GM21367 (cell line): ENCODE results near the gene NEK5.
"Not testable (repeated sequence)": the region's sequence is repeated elsewhere in the genome, so short reads cannot be mapped to it uniquely, and the experiment has no call there.

Source experiments
- ATAC-seq: cut with Tn5 transposase; IDR thresholded peaks from one replicate; pipeline ENCODE4 v1.9.1; 2021; ENCODE audit not compliant: unreplicated experiment

Gene NEK5, protein sequence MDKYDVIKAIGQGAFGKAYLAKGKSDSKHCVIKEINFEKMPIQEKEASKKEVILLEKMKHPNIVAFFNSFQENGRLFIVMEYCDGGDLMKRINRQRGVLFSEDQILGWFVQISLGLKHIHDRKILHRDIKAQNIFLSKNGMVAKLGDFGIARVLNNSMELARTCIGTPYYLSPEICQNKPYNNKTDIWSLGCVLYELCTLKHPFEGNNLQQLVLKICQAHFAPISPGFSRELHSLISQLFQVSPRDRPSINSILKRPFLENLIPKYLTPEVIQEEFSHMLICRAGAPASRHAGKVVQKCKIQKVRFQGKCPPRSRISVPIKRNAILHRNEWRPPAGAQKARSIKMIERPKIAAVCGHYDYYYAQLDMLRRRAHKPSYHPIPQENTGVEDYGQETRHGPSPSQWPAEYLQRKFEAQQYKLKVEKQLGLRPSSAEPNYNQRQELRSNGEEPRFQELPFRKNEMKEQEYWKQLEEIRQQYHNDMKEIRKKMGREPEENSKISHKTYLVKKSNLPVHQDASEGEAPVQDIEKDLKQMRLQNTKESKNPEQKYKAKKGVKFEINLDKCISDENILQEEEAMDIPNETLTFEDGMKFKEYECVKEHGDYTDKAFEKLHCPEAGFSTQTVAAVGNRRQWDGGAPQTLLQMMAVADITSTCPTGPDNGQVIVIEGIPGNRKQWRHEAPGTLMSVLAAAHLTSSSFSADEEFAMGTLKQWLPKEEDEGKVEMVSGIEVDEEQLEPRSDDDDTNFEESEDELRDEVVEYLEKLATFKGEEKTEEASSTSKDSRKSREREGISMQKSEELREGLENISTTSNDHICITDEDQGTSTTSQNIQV

DNA sequence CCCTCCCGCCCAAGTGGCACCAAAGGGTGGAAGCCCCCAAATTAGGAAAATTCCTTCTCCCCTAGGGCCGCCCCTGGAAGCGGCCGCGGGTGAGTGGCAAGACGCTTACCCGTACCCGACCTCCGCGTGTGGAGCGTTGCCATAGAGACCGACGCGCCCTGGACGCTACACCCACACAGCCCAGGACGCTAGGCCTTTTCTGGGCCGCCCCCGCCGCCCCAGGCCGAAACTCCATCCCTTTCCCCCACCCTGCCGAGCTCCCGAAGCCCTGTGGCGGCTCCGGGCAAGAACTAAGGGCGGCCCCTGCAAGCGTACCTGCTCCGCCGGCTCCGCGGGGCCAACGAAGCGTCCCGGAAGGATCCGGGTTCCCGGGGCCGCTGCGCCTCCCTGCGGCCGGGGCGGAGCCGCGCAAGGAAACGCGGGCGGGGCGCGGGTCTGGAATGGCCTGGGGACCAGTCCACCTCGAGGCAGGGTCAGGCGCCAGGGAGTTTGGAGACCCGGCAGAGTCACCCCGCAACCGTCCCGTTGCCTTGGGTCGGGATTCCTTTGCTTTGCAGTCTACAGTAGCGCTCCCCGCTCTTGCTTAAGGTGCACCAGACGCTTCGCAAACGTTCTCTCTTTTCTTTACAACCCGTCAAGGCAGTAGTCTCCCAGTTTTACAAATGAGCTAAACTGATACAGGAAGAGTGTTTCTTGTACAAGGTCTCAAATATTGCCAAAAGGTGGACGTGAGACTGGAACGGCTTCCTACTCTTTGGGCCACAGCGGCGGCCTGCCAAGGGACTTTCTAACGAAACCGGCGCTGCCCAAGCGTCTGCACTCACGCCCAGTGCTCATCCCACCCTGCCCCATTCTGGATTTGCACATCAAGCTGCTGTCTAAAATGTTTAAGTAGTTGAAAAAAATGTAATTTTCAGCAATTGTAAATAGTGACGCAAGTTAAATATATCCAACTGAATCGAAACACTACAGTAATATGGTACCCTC lies at the start of gene NEK5:
Gene NEK5 (minus strand): TSS at position 360 of the 987 bp plus-strand sequence. CDS start 1,591 bp downstream, outside the sequence.
- peak; percentile 67 for ATAC-seq

DNA sequence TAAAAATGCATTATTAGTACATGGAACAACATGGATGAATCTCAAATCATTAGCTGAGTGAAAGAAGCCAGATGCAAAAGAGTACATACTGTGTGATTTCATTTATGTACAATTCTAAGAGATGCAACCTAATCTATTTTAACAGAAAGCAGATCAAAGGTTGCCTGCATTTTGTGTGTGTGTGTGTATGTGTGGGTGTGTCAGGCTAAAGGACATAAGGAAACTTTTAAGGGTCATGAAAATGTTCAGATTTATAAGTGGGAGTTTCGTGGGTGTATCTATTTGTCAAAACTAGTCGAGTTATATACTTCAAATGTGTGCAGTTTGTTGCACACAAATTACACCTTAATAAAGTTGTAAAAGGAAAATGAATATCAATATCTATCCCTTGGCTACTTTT lies 48.4 kb upstream of the NEK5 start:
- no peak for ATAC-seq

DNA sequence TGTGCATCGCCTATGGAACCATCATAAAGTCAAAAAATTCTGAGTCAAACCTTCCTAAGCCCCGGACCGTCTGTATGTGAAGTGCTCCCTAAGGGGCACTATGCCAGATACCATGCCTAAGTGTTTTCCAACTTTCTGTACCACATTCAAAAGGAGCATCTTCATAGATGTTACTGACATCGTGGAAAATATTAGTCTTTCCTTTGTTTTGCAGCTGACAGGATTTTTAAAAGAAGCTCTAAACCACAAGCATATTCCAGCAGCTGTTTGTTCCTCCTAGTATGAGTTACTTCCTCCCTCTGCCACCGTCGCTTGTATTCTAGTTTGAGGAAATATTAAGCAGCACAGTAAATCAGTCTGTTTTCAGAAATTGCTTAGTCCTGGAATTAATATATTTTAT lies 45.1 kb upstream of the NEK5 start:
- ATAC-seq: not testable (repeated sequence)

DNA sequence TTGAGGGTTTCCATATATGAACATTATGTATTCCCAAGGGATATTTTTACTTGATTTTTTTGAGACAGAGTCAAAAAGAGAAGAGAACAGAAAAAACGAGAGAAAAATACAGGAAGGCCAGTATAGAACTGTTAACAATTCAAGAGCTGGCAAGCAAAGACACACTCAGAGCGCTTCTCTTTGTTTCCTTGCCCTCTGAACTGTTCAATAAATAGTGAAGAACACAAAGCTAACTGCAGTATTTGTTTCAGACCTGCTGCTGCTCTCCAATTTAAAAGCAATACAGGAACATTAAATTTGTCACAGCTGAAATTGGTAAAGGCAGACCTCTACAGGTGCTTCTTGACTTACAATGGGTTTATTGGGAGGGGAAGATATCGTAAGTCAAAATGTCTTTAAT lies 44.5 kb upstream of the NEK5 start:
- ATAC-seq: no peak

DNA sequence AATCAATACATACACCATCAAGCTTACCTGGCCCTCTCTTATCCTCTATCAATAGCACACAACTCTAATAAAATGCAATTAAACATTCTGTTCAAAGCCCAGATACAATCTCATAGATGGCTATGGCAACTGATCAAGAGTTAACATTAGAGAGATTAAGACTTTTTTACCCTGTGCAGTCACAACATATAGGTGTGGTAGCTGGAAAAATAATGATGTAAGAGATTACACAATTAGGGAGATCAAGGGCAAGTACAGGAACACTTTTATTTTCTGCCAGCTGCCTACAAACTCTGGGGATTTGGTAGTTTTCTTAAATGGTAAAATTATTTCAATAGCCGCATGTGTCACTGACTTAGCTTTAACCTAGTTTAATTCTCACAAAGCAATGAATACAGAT lies 42.8 kb upstream of the NEK5 start:
- not testable (repeated sequence) for ATAC-seq

DNA sequence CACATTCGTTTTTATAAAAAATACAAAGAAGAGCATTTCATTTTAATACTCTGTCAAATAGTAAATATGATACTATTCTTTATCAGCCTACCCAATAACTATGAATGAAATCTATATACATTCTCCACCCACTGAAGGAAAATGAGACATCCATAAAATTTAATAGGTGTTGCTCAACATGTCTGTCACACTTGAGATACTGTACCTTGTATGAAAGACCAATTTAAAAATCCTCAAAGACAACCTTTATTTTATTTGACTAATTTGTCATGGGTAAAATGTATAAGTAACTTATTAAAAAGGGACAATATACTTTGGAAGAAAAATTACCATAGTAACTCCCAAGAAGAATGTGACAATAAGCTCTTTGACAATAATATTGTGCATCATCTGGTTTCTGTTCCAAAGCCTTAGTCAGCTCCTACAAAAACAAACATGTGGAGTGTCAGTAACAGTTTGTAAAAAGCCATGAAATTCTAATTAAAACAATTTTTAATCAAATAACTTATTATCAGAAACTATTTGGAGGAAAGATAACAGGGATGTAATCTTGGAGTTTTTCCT lies 42.0 kb upstream of the NEK5 start:
- not testable (repeated sequence) for ATAC-seq

DNA sequence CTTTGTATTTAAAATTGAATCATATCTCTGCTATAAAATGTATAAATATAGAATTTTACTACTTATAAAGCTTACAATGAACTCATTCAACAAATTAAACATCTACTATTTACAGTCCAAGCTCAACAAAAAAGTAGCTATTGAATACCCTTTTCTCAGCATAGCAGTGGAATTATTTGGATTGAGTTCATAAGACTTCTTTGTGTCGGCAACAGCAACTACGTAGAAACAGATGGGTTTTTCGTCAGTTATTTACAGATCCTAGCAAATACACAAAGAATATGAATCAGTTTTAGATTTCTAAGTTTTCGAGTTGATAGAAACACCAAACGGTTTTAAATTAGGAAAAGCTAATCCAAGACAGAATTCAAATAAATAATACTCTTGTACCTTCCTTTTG lies 41.0 kb upstream of the NEK5 start:
- no peak for ATAC-seq

DNA sequence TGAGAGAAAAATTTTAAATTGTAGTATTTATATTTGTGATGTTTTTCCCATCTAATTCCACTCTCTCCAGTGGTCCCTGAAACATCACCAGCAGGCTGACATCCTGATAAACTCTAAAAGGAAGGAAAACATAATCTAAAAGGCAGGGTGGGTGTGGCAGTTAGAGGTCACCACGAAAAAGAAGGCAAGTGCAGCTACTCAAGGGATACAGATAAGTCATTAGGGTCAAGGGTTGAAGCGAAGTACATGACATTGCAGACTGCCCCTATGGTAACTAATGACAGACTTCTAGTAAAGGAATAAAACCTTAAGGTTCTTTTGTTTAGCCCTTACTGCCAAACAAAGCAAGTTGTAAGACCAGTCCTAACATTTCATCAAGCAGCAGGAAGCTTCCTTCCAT lies 36.5 kb upstream of the NEK5 start:
- ATAC-seq: no peak

DNA sequence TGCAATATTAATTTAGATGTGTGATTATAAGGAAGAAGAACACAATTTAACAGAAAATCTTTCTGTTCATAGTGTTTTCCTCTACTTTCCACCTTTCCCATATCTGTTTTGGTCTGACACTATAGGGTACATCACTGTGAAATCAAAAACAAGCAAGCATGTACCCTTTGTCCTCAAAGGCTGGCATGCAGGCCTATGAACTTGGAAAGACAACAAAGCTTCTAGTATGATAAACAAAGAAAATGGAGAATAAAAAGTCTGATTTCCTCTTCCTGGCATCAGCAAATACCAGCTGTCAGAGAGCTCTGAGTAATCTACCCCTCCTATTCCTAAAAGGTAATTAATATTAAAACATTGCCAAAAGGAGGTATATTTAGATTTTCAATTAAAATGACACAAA lies 36.1 kb upstream of the NEK5 start:
- ATAC-seq: no peak

DNA sequence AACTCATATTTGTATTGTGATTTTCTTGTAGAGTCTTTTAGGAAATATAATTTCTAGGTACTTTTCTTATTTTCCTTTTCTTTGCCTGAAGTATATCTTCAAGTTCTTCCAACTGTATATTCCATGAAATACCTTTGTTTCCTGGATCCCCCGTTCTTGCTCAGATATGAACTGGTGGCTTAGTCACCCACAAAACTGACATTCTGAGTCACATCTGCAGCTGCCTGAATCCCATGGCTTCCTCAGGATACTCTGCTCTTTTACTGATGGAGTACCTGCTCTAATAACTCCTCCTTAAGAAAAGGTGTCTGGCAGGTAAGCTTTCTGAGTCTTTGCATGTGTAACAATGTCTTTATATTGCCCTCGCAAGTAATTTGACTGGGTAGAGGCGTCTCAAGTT lies 35.0 kb upstream of the NEK5 start:
- not testable (repeated sequence) for ATAC-seq

DNA sequence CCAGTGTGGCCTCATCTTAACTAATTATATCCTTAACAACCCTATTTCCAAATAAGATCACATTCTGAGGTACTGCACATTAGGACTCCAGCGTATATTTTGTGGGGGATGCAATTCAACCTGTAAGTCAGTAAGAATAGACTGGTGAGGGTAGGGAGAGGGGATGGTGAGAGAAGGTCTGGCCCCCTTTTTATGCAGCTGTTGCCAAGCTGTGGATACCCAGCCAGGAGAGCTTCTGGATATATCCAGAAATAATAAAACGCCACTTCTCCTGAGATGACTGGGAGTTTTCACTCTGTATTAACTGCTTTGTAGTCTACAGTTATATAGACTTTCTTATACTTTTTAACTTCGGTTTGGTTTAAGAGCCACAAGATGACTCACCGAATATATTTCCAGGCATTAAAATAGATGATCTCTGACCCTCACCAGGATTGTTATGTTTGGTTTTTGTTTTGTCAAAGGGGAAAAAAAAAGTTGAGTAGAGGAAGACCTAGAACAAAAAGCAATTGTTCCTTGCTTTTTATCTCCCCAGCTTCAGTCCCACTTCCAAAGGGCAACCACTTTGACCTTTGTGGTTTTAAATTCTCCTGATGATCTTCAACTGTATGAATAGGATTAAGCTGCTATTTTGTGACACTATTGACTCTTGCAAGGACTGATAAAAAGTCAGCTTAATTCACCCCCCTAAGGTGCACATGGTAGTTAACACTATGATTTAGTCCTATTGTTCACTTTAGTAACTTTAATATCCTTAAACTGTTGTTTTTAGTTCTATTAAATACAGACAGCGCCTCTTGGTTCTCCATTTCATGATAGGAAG lies 33.6 kb upstream of the NEK5 start:
- no peak for ATAC-seq

DNA sequence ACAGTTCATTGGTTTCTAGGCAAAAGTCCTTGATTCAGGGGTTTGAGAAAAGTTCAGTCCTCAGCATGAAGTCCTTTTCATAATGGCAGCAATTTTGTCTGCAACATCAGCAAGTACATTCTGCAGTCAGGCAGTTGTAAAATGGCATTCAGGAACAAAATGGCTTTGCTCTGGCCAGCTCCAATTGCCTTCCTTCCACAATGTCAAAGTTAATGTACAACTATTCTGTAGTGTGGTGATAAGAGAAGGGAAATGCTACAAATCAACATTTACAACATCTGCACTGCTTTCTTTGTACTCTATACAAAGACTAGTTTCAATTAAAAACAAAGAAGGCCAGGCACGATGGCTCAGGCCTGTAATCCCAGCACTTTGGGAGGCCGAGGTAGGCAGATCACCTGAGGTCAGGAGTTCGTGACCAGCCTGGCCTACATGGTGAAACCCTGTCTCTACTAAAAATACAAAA lies 32.3 kb upstream of the NEK5 start:
- ATAC-seq: no peak

DNA sequence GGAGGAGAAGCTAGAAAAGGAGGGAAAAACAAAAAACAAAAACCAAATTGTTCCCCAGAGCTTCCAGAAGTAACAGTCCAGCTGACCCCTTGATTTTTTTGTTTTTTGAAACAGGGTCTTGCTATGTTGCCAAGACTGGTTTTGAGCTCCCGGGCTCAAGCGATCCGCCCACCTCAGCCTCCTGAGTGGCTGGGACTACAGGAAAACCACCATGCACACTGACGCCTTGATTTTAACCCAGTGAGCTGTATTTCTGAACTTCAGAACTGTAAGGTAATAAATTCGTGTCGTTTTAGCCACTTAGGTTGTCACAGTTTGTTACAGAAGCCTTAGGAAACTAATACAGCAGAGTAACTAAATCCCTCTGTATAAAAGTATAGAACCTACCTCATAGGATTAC lies 31.6 kb upstream of the NEK5 start:
- ATAC-seq: no peak

DNA sequence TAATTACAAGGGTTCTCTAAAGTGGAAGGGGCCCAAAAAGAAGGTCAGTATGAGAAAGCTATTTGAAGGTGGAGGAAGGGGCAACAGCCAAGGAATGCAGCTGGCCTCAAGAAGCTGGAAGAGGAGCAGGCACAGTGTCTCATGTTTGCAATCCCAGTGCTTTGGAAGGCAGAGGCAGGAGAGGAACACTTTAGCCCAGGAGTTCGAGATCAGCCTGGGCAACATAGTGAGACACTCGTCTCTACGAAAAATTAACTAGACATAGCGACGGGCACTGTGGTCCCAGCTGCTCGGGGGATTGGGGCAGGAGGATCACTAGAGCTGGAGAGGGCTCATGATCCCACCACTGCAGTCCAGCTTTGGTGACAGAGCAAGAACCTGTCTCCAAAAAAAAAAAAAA lies 31.2 kb upstream of the NEK5 start:
- no peak for ATAC-seq

DNA sequence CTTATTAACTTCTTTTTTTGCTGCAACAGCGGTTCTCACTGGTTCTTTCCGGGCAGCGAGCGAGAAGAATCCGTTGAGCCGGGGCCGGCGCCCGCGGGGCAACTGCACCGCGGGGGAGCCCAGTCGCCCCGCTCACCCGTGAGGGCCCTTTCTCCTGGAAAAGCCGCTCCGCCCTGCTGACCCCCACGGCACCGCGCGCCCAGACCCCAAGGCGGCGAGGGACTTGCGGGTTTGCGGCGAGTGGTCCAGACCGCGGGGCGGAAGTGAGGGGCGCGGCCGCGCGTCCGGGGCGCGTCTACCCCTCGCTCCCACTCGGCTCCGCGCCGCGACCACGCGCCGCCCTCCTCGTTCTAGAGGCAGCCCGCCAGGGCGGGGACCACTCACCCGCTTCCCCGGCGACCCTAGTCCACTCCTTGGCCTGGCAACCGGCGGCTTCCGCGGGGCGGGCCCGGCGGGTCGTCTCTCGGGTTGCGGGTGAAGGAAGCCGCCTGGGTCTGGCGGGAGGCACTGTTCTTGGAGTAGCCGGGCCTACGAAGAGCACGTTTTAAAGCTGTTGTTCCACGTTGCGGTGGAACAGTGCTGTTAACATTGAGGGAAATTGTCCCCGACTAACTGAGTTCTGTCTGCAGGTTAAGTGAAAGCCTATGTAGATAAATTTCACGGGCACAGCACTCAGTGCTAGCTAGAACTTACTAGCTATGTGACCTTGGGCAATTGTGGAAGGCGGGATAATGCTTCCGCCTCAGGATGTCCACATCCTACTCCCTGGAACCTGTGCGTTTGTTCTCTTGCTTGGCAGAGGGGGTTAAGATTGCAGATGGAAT lies 30.5 kb upstream of the NEK5 start, which contains the start of gene NEK3:
Gene NEK3 (minus strand): TSS at position 439 of the 824 bp plus-strand sequence. CDS start 3,406 bp downstream, outside the sequence.
- ATAC-seq: peak; percentile 77

DNA sequence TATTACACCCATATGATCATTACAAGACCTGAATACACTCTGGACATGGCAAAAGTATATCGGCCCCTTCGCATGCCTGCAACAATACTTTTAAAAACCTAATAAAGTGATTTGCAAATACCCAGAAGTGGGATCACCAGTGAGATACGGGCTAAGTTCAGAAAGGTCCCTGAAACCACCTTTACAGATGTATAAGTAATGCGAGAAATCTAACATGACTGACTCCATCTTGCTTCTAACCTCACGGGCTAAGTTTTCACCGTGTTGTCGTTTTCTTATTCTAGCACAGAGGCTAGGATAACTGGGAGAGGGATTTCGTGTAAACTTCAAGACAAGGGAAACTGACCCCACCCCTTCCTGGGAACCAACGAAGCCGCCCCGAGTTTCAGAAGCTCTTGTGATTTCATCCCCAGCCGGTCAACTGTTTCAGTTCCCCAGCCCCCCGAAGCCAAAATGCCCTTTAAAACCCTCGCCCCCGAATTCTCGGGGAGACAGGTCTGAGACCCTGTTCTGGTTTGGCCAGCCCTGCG lies 29.8 kb upstream of the NEK5 start:
- peak; percentile 18 for ATAC-seq

DNA sequence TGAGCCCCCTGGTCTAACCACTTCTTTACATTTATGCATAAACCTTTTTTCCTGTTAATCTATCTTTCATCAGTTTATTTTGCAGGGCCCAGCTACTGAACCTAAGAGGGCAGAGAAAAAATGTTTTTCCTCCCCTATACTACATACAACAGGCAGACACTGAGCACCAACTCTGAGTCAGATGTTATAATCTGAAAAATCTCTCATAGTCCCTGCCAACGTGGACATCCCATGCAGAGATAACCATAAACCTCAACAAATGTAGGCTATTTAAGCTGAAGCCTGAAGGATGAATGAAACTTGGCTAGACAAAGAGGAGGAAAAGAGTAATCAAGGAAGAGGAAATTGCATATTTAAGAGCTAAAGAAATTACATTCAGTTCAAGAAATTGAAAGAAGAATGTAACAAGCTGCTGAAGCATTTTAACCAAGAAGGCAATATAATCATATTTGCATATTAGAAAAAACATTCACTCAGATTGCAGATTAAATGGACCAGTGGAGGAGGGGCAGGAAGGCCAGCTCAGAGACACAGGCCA lies 27.9 kb upstream of the NEK5 start:
- no peak for ATAC-seq

DNA sequence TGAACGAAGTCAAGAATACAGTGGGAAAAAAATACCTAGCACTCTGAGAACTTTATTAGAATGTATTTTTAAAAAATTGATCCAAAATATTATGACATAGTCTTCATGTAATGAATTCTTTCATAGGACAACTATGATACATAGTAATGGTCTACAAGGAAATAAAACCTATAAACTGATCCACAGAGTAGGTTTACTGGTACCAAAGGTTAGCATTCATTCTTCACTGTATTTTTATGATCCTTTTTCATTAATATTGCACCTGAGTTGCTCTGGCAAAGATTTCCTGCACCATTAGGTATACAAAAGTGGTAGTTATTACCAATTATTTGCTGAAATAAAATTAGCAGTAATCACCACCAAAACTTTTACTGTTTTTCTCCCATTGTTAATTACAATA lies 26.3 kb upstream of the NEK5 start:
- no peak for ATAC-seq
